Ovary (tissue), 3 donors: ENCODE results near the gene USP9Y.

Source experiments
- CTCF ChIP-seq, 3 donors: fragments of 450-650 bp in 2 of 3; fragments of 200-600 bp in 1 of 3; IDR thresholded peaks; one replicate each; pipeline versions ENCODE4 v1.5.1 to v1.8.0; 2016 to 2022; ENCODE audit warnings: antibody characterized with exemption in 3 of 3, mild to moderate bottlenecking in 1 of 3
- POLR2A ChIP-seq: fragments of 450-650 bp; IDR thresholded peaks from one replicate; pipeline ENCODE4 v1.6.1; 2017; ENCODE audit warnings: antibody characterized with exemption, mild to moderate bottlenecking, moderate library complexity
- donor health status: DM: no; HTN: no; CAD: no.

- TF ChIP-seq CTCF (IDR thresholded peaks at IDR 0.05) (no peak), POLR2A (no peak)
Observed at GRCh38 chrY:12905517-12905872, 204.5 kb downstream of the USP9Y start.
